Stimulated activated CD8-positive, alpha-beta memory T cell treated with anti-CD3 and anti-CD28 coated beads, Interleukin-7, amount 100 ng/mL, for 24 hours (primary cell): ENCODE results near the gene YPEL2.

ENCODE experiments used
- DNase-seq: peaks from one replicate; pipeline ENCODE4 v3.0.0-alpha.2; 2020; ENCODE audit warnings: low read depth

YPEL2 gene

GRCh38 chr17:59330053-59330942 is 1.2 kb upstream of the YPEL2 start:
- DNase-seq: no peak

- DNase-seq: no peak
Measured at GRCh38 chr17:59331929-59332748, 684 bp downstream of the YPEL2 start.

GRCh38 chr17:59332749-59333377 is 1.4 kb downstream of the YPEL2 start:
- no peak for DNase-seq

- no peak for DNase-seq
Measured at GRCh38 chr17:59333836-59334235, 2.4 kb downstream of the YPEL2 start.

GRCh38 chr17:59335685-59336084 is 4.2 kb downstream of the YPEL2 start:
- no peak for DNase-seq

GRCh38 chr17:59337741-59338299 is 6.4 kb downstream of the YPEL2 start:
- DNase-seq: no peak

- DNase-seq: no peak
Measured at GRCh38 chr17:59338498-59338897, 7.0 kb downstream of the YPEL2 start.

- no peak for DNase-seq
Measured at GRCh38 chr17:59341922-59342321, 10.5 kb downstream of the YPEL2 start.

GRCh38 chr17:59342681-59343131 is 11.3 kb downstream of the YPEL2 start:
- DNase-seq: no peak

GRCh38 chr17:59345476-59345875 is 14.0 kb downstream of the YPEL2 start:
- DNase-seq: no peak

- no peak for DNase-seq
Measured at GRCh38 chr17:59346341-59346740, 14.9 kb downstream of the YPEL2 start.

- DNase-seq: no peak
Measured at GRCh38 chr17:59346876-59347407, 15.5 kb downstream of the YPEL2 start.

GRCh38 chr17:59347975-59348391 is 16.5 kb downstream of the YPEL2 start:
- DNase-seq: no peak

- no peak for DNase-seq
Measured at GRCh38 chr17:59349178-59349577, 17.7 kb downstream of the YPEL2 start.

- DNase-seq: no peak
Measured at GRCh38 chr17:59353106-59353854, 21.8 kb downstream of the YPEL2 start.

- no peak for DNase-seq
Measured at GRCh38 chr17:59353936-59354755, 22.7 kb downstream of the YPEL2 start.

GRCh38 chr17:59355030-59355701 is 23.7 kb downstream of the YPEL2 start:
- DNase-seq: no peak

- DNase-seq: no peak
Measured at GRCh38 chr17:59355702-59356325, 24.4 kb downstream of the YPEL2 start.

- DNase-seq: no peak
Measured at GRCh38 chr17:59356543-59357218, 25.2 kb downstream of the YPEL2 start.
